Measurements from ENCODE around the gene RPS6KL1.
"Not testable (repeated sequence)": the region's sequence is repeated elsewhere in the genome, so short reads cannot be mapped to it uniquely, and the experiment has no call there.

RPS6KL1 gene

DNA sequence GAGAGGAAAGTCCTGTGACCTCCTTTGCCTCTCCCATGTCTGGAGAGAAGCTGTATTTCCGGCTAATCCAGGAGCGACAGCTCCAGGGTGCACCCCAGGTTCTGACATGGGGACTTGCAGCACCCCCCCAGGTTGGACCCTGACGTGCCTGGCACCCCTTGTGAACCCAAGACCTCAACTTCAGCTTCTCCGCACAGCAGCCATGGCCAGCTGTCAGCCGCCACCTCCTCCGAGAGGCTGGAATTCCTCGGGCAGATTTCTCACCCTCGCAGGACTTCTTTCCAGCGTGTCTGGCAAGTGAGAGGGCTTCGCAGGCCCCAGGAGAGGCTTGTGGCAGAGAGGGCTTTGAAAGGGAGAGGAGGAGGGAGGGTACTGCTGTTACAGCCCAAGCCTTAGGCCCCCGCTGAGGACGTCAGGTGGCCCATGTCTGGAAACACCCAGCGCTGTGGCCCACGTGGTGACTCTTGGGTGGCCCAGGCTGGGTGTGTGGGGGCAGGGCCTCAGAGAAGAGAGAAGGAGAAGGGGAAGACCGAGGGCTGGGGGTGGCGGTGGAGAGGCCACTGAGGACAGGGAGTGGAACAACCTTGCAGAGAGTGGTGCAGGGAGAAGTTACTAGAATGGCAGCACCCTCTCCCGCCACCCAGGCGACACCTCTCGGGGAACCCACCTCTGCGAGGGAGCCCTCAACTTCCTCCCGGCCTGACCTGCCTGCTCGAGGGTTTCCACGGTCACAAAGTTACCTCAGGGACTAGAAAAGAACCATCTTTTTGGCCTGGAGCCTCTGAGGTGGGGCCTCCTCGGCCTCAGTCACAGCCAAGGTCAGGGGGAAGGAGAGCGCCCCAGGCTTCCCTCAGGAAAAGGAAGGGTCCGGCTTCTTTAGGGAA lies 11.7 kb upstream of the RPS6KL1 start:
- no peak for DNase-seq

DNA sequence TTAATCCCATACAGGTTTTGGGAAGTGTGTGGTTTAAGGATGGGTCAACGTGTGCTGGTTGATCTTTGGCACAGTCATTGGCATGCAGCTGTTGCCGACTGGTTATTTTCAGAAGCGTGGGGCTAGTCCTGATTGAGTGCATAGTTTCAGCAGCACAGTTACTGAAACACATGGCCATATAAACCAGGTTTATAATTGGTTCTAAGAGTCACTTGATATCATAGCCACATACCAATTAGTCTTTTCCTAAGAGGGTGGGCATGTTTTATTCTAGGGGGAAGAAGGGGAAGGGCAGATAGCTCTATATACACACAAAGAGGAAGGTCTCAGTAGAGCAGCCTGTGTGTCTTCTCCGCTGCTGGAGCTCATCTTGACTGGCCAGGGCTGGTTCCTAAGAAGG lies 11.0 kb upstream of the RPS6KL1 start:
- no peak for DNase-seq

DNA sequence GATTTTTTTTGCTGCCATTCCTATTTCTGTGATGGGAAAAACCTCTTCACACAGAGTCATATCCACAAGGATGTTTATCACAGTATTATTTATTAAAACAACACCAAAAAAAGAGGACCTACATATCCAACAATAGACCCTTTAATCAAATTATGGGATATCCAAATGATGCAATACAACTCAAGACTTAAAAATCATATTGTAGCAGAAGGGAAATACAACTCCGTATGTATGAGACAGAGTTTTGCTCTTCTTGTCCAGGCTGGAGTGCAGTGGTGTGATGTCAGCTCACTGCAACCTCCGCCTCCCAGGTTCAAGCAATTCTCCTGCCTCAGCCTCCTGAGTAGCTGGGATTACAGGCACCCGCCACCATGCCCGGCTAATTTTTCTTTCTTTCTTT lies 9.9 kb upstream of the RPS6KL1 start:
- DNase-seq, result not testable (repeated sequence)

DNA sequence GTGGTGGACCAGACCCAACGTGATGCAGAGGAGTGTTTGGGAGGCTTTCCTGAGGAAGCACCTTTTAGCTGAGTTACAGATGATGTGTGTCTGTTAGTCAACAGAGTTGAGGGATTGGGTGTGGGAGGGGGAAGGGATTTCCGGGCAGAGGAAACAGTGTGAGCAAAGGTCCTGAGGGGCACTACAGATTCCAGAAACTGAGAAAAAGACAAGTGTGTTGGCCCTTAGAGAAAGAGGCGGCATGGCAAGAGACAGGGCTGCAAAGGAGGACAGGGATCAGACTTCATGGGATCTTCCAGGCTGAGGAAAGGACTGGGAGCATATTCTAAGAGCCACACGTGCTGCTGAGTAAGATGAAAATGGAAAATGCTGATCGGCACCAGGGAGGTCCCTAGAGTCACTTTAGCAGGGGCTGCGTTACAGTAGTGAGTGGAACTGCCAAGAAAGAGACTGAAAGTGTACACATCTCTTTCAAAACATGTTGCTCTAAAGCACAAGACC lies 9.4 kb upstream of the RPS6KL1 start:
- DNase-seq, result no peak

DNA sequence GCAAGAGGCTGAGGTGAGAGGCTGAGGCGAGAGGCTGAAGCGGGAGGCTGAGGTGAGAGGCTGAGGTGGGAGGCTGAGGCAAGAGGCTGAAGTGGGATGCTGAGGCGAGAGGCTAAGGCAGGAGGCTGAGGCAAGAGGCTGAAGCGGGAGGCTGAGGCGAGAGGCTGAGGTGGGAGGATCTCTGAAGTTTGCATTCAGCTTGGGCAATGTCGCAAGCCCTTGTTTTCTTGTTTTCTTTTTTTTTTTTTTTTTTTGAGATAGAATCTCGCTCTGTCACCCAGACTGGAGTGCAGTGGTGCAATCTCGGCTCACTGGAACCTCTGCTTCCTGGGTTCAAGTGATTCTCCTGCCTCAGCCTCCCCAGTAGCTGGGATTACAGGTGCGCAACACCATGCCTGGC lies 8.7 kb upstream of the RPS6KL1 start:
- DNase-seq, result not testable (repeated sequence)

DNA sequence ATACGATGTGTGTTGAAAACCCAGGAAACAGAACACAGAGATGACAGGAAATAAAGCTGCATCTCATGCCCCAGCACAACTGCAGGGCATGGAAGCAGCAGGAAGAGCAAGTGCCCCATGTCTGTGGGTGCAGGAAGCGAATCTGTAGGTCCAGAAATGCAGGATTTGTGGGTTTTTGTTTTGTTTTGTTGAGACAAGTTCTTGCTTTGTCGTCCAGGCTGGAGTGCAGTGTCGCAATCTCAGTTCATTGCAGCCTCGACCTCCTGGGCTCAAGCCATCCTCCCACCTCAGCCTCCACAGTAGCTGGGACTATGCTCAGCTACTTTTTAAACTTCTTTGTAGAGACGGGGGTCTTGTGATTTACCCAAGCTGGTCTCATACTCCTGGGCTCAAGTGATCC lies 6.2 kb upstream of the RPS6KL1 start:
- DNase-seq, result no peak

DNA sequence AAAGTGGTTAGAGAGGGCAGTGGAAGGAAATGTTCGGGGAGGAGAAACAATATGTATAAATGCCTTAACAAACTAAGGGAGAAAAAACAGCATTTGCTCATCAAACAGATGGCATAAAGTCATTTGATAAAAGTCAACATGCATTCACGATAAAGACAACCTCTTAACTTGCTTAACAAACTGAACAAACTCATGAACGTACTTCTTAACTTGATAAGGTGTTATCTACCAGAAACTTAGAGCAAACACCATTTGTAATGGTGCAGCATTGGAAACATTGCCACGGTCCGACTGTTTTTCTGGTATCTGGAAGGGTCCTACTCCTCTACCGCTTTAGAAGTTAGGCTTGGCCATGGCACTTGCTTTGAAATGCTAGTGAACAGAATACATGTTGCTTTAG lies 4.2 kb upstream of the RPS6KL1 start:
- DNase-seq, result no peak

DNA sequence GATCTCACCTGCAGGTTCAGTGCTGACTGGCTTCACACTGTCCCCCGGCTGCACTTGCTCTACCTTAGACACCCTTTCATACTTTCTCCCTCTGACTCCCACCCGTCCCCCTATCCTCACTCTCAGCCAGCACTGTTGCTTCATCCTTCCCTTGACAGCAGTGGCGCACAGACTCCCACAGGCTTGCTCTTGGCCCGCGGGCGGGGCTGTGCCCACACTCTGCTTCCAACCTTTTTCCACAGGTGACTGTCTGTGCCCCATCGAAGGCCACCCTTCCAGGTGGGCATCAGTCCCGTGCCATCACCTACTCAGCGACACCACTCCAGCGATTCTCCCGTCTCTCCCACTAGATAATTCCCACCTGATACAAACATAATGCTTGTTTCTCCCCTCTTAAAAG lies 1.0 kb upstream of the RPS6KL1 start:
- DNase-seq, result no peak

DNA sequence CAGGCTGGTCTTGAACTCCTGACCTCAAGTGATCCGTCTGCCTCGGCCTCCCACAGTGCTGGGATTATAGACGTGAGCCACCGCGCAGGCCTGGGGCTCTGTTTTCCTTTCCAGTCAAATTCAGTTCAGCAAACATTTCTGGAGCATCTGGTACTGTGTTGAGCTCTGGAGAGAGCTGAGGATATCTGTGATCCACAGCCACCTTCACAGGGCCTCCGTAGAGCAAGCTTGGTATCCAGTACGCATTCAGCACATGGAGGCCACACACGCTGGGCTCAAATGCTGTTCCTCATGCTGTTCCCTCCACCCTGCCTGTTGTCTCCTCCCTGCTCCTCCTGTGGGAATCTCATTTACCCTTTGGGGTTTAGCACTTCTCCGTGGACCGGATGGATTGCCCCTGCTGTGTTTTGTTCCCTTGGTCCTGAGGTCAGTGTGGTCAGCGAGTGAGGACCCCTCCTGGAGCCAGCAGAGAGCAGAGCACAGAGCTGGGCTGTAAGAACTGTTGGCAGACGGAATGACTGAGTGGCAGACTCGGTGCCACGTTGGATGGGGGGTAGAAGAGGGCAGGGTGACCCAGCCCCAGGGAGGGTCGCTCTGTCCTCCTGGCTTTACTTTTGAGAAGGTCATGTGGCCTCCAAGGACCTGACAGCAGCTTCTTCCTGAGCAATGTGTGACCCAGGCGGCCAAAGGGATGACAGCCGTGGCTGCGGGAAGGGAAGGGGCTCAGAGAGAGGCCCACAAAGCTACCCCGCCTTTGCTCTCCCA lies 891 bp downstream of the RPS6KL1 start:
- no peak for DNase-seq

DNA sequence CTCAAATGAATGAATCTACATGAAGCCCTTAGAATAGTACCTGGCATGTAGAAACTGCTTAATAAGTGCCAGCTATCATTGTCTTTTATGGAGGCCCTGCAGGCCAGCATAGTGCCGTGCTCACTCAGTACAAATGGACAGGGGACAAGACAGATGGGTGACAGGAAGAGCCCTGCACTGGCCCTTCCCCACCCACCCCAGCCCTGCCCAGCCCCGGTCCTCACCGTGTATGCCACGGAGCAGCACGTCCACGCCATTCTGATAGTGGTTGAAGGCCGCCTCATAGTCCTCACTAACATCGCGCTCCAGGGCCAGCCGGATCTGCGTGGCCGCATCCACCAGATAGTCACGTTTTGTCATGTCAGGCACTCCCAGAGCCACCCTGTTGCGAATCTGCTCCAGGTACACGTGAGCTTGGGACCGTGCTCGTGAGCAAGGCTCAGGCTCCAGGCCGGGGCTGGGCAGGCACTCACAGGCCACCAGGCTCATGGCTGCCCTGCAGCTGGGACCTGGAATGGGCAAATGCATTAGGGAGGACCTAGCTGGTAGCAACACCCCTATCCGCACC lies 1.9 kb downstream of the RPS6KL1 start:
- no peak for DNase-seq

DNA sequence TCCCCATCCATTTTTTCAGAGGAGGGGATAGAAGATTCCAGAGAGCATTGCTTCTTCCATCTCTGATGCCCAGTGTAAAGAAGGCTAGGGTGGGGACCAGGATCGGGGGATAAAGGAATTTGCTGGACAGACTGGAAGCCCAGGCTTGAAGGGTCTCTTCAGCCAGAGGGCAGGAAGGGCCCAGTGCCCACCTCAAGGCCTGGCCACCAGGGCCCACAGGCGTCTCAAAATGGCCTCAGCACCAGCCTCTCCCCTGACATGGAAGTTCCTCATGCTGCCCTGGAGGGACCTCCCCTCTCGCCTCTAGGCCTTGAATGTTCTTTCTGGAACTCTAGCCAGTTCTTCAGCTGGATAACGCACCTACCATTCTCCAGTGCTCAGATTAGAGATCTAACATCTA lies 2.8 kb downstream of the RPS6KL1 start:
- DNase-seq, result no peak

DNA sequence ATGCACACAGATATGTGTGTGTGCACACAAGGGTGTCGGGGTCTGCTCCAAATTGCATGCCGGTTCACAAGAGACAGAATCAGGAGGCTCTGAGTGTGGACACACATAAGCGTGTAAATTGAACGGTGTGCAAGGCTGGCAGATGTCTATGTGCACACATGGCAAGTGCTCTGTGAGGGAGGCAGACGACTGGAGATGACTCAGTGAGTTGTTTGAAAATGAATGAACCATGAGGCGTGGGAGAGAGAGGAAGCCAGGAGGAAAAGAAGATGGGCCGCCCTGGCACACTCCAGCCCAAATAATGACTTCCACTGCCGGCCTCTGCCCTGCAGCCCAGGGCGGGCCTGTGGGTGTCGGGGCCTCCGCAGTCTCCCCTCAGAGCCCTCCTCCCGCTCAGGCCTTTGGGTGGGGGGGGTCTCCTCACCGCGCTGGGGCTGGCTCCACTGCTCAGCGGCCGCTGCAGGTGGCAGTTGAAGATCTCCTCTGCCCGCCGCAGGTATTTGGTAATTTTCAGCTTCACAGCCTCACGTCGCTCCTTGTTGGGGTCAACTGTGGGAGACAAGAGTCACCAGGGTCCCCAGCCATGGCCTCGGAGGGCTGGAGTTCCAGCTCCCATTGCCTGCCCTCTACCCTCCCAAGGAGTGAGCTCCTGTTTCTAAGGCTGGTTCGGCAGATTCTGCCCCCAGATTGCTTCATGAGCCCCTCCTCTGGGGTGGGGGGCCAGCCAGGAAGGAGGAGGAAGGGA lies 3.5 kb downstream of the RPS6KL1 start:
- no peak for DNase-seq

DNA sequence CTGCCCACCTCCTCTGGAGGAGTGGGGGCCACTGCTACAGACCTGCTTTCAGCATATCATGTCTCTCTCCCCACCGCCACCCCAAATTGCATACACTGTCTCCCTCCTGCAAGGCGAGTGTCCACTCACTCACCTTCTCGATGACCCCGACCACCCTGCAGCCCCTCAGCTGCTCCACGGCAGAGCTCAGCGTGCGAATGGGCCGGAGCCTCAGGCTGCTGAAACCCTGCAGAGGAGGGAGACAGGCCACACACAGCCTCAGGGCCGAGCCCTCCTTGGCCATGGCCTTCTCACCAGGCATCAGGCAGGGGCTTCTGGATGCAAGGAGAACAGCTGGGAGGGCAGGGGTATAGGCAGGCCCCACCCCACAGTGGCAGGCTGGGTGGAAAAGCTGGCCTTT lies 4.7 kb downstream of the RPS6KL1 start:
- DNase-seq, result no peak

DNA sequence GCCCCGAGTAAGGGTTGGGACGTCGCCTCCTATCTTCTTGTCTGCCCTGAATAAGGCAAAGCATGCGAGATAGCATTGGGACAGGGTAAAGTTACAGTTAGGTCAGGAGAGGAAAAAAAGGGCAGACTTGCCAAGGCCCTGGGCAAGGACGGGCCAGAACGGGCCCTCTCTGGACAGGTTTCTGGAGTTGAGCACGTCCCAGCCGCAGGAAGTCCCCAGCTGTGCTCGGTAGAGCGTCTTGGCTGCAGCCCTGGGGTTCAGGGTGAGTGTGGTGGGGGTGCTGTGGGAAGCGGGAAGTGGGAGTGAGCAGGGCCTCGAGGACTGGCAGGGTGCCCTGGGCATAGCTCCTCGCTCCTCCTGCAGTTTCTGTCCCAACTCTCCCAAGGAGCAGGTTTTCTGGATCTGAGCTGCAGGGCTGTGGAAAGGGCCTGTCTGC lies 5.4 kb downstream of the RPS6KL1 start:
- no peak for DNase-seq

DNA sequence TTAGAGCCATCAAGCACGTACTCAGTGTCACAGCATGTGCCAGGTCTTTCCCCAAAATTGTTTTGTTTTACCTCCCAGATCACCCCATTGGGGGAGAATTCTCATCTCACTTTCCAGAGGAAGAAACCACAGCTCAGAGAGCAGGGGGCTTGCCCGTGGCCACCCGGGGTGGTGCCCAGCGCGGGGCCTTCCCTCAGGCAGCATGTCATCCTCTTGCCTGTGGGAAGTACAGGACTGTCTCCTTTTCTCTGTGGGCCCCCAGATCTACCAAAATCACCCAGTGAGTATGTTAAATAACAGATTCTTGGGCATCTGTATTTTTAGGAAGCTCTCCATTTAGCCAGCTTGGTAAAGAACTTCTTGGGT lies 5.9 kb downstream of the RPS6KL1 start:
- DNase-seq, result no peak

DNA sequence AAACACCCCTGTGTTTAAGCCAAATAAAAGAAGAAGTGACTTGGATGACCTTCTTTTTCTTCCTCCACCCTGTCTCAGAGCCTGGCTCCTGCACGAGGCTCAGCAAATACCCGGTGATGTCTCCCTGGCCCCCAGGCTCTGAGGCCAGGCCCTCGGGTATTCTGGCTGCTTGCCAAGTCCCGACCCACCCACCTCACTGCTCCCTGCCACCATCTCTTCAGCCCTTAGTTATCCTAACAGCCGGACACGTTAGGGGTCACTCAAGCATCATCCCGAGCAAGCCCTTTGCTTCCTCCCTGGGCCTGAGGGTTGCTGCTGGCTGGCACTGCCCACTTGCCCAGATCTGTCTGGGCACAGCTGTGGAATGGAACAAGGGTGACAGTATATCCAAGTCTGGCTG lies 7.2 kb downstream of the RPS6KL1 start:
- no peak for DNase-seq

DNA sequence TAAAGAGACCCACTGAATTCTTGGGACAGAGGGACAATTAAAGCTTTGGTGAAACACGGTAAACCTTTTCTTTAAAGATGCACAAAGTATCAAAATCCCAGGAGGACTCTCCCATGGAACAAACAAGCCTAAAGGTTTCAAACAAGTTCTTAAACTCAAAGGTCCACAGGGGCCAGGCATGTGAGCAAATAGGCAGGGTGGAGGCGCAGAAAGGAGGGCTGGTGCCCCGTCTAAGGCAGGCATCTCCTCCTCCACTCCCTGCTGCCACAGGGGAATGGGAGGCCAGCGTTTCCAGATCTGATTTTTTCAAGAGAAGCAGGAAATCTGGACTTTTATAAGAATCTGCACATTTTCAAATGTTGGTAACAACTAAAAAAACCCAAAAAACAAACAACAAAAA lies 7.6 kb downstream of the RPS6KL1 start:
- DNase-seq, result no peak

DNA sequence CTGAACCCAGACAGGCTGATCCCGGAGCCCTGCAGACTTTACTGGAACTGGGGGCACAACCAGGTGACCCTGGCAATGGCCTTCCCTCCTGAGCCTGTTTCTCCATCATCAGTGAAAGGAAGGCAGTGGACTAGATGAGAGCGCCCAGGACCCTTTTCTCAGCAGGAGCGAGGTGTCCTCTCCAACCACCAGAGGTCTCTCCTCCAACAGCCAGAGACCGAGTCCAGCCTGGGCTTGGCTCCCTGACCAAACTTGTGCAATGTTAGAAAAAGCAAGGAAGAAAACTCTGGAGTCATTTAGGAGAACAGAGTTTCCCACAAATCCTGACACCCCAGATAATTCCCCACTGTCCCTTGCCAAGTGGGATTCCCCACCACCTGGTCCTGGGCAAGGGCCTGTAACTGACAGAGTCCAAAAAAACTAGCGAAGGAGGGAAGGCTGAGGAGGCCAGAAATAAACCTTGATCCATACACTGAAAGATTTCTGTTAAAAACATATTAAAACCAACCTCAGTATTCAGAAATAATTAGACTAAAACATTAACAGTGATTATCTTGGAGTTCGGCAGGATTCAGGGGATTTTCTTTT lies 9.0 kb downstream of the RPS6KL1 start:
- DNase-seq, result no peak

DNA sequence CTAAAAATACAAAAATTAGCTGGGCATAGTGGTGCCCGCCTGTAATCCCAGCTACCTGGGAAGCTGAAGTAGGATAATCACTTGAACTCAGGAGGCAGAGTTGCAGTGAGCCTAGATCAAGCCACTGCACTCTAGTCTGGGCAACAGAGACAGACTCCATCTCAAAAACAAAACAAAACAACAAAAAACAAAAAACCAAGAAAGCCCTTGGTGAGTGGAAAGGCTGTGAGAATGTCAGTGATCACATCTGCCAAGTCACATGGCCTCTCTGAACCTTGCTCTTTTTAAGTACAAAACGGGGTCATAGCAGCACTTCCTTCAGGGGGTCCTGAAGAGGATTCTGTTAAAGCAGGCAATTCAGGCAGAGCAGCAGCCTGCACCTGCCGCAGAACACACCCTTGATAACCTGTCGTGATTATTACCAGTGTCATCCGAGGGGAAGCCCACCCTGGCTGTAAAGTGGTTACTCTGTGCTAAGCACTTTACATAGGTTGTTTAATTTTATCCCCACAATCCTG lies 9.6 kb downstream of the RPS6KL1 start:
- DNase-seq, result no peak

DNA sequence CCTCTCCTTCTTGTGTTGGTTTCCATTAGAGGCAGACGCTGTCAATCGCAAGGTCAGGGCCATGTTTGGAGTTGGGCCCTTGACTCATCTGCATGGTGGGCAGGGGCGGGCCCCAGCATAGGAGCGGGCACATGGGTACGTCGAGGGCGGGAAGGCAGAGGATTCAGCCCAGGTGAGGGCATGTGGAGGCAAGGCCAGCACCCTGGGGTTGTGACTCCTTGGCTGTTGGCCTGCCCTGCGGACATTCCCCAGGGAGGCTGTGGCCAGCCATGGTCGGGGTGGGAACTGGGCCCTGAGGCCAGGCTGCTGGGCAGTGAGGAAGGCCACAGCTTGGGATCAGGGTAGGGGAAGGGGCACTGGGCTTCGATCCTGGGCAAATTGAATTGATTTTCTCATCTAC lies 10.3 kb downstream of the RPS6KL1 start:
- no peak for DNase-seq

DNA sequence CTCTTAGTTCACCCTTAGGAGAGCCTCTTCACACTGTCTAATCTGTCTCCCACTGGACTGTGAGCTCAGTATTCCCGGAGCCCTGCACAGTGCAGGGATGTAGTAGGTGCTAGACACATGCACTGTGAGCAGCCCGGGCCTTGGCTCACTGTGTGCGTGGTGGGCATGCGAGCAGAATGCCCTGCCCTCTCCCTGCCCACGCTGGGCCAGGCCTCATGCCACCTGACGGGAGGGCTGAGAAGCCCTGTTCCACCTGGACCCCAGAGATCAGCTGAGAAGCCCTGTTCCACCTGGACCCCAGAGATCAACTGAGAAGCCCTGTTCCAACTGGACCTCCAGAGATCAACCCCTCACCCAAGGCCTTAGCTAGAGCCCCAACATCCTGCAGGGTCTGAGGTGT lies 10.9 kb downstream of the RPS6KL1 start:
- no peak for DNase-seq

DNA sequence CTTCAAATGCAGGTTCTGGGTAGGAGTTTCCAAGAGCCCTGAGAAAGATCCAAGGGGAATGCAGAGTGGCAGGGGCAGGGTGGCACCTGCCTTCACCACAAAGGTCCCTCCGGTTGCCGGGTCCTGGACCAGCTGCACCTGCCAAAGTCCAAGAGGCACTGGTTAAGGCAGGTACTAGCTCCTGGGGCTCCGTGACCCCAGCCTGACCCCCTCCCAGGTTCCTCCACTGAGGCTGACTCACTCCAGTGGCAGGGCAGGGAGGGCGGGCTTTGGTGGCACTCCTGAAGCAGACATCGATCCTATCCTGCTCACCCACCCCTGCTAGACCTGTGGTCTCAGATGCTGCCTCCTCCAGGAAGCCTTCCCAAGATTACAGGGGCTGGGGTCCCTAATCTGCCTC lies 11.4 kb downstream of the RPS6KL1 start:
- no peak for DNase-seq

DNA sequence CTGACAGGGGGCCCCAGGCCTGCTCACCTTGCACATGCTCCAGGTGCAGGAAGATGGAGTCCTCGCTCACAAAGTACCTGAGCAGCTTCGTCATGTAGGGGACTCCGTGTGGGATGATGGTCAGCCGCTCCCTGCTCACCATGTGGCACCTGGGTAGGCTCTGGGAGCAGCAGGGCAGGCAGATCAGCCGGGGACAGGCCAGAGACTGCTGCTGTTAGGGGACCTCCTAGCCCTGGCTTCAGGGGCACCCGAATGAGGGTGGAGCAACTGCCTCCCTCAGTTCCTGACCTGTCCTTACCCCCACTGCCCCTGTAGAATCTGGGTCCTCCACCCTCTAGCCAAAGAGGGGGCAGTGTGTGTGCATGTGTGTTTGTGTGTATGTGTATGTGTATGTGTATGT lies 11.8 kb downstream of the RPS6KL1 start:
- DNase-seq, result no peak

Data from NCI-H1417 treated with DMSO at 0.1 percent for 48 hours (cell line).